ENCODE measurements around the gene BRINP1. TPM values are rescaled to one million over a fixed set of nuclear protein-coding genes. Genes with fewer than 3 reads are reported as not detected.

BRINP1 gene
- total and polyA plus RNA-seq, 2 of the 8 experiments (the other 6 are each of a cell fraction or from before 2014, with no cell fraction given): 19.5 to 20.5 TPM

DNA sequence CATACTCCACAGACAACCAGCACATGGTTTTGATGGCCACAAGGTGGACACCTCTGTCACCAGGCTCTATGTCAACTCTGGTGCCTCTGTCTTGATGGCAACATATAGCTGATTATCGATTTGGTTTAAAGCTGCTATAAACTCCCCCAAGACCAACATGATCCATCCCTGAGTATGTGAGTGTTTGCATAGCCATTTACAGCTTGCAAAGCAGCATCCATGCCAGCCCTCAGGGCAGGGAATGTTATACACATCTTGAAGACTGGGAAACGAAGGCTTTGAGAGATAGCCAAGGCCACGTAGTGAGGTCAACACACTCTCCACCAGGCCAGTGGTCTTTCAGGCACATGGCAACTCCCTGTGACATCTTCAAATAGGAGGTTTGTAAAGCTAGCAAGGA is 40.3 kb upstream of the BRINP1 start (continued):
- TF ChIP-seq, protein P1, sequence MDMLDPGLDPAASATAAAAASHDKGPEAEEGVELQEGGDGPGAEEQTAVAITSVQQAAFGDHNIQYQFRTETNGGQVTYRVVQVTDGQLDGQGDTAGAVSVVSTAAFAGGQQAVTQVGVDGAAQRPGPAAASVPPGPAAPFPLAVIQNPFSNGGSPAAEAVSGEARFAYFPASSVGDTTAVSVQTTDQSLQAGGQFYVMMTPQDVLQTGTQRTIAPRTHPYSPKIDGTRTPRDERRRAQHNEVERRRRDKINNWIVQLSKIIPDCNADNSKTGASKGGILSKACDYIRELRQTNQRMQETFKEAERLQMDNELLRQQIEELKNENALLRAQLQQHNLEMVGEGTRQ (IDR thresholded peaks at IDR 0.05; ENCODE audit: low read length): no peak
- no peak for TF ChIP-seq EZH2 (IDR thresholded peaks at IDR 0.05; ENCODE audit: low read depth, low read length, severe bottlenecking)
- peak in 1 of 2 experiments; percentile 28; a peak in 1 of 4 replicates for TF ChIP-seq RAD21 (IDR thresholded peaks at IDR 0.05 in 1 of 2, conservative IDR thresholded peaks at IDR 0.05 in 1 of 2; ENCODE audit: low read depth in 2 of 2, low read length in 2 of 2)
